ENCODE measurements around the gene LYAR. TPM values are rescaled to one million over a fixed set of nuclear protein-coding genes. Genes with fewer than 3 reads are reported as not detected.

LYAR gene
- total RNA-seq, 3 donors from 2014 or later = 5.2 to 12.9 (median 8.2) TPM

GRCh38 chr4:4327652-4328121 lies 37.7 kb upstream of the LYAR start:
- intact Hi-C loops (cut with DNase I, micrococcal nuclease) = no loop called here
- H3K4me1 ChIP-seq (ENCODE audit: low read depth) = no peaks in the 10 kb centered on the region
- DNase-seq = peak in 2 of 3 donors; percentile 6 to 31
- no peaks in the 10 kb centered on the region for H3K36me3 ChIP-seq (ENCODE audit: low read depth)
- TF ChIP-seq, protein P1, sequence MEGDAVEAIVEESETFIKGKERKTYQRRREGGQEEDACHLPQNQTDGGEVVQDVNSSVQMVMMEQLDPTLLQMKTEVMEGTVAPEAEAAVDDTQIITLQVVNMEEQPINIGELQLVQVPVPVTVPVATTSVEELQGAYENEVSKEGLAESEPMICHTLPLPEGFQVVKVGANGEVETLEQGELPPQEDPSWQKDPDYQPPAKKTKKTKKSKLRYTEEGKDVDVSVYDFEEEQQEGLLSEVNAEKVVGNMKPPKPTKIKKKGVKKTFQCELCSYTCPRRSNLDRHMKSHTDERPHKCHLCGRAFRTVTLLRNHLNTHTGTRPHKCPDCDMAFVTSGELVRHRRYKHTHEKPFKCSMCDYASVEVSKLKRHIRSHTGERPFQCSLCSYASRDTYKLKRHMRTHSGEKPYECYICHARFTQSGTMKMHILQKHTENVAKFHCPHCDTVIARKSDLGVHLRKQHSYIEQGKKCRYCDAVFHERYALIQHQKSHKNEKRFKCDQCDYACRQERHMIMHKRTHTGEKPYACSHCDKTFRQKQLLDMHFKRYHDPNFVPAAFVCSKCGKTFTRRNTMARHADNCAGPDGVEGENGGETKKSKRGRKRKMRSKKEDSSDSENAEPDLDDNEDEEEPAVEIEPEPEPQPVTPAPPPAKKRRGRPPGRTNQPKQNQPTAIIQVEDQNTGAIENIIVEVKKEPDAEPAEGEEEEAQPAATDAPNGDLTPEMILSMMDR (IDR thresholded peaks at IDR 0.05) = no peak
- ATAC-seq = no peak
- H3K4me3 ChIP-seq = no peak overlapping the region
- no peaks in the 10 kb centered on the region for H3K9me3 ChIP-seq

DNA sequence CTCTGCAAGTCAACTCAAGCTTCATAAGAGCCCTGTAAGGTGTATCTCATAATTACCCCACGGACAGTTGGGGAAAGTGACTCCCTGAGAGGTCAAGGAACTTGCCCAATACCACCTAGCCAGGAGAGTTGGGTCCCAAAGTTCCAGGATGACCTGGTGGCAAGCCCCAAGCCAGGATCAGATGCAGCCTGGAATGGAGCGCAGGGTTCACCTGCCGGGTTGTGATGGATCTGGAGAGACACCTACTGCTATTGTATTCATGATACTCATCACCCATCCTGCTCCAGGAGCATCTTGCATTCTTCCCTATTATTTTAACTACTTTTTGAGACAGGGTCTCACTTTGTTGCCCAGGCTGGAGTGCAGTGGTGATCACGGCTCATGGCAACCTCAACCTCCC lies 36.2 kb upstream of the LYAR start:
- DNase-seq = no peak
- intact Hi-C loops (cut with DNase I, micrococcal nuclease) = no loop called here

DNA sequence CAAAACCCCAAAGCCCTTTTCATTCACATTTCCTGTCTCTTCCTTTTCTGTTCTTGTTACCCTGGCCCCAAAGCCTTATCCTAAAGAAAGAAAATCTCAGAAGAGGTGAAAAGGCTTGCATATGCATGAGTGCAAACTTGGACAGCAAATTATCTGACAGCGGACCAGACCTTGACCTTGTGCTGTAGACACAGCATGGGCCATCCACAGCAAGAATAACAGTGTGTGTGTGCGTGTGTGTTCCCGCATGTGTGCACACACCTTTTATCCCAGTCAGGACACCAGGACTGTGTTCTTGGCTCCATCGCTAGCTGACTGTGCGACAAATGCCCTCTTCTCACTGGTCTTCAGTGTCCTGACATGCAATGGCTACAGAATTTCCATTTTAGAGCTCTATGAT lies 35.4 kb upstream of the LYAR start:
- TF ChIP-seq, protein P1 (IDR thresholded peaks at IDR 0.05) = no peak
- H3K4me1 ChIP-seq (ENCODE audit: low read depth) = no peaks in the 10 kb centered on the region
- intact Hi-C loops (cut with DNase I, micrococcal nuclease) = no loop called here
- DNase-seq = no peak
- H3K9me3 ChIP-seq = no peaks in the 10 kb centered on the region
- H3K4me3 ChIP-seq = no peak overlapping the region
- no peak for ATAC-seq
- H3K36me3 ChIP-seq (ENCODE audit: low read depth) = no peaks in the 10 kb centered on the region

More for the DNA sequence above, 36.2 kb upstream of the LYAR start:
- Histone ChIP-seq H3K4me3 (no peak overlapping the region), H3K4me1 (ENCODE audit: low read depth) (no peaks in the 10 kb centered on the region), H3K36me3 (ENCODE audit: low read depth) (no peaks in the 10 kb centered on the region), H3K9me3 (no peaks in the 10 kb centered on the region)
- TF ChIP-seq, protein P1 (IDR thresholded peaks at IDR 0.05) = no peak
- no peak for ATAC-seq

- intact Hi-C loops (cut with DNase I, micrococcal nuclease) = no loop called here
- ATAC-seq (no peak), DNase-seq (no peak)
- Histone ChIP-seq H3K9me3 (no peaks in the 10 kb centered on the region), H3K4me3 (no peak overlapping the region), H3K36me3 (ENCODE audit: low read depth) (no peaks in the 10 kb centered on the region), H3K4me1 (ENCODE audit: low read depth) (no peaks in the 10 kb centered on the region)
- TF ChIP-seq, protein P1 (IDR thresholded peaks at IDR 0.05) = no peak
These were observed 34.0 kb upstream of the LYAR start for GRCh38 chr4:4323705-4324534.

DNA sequence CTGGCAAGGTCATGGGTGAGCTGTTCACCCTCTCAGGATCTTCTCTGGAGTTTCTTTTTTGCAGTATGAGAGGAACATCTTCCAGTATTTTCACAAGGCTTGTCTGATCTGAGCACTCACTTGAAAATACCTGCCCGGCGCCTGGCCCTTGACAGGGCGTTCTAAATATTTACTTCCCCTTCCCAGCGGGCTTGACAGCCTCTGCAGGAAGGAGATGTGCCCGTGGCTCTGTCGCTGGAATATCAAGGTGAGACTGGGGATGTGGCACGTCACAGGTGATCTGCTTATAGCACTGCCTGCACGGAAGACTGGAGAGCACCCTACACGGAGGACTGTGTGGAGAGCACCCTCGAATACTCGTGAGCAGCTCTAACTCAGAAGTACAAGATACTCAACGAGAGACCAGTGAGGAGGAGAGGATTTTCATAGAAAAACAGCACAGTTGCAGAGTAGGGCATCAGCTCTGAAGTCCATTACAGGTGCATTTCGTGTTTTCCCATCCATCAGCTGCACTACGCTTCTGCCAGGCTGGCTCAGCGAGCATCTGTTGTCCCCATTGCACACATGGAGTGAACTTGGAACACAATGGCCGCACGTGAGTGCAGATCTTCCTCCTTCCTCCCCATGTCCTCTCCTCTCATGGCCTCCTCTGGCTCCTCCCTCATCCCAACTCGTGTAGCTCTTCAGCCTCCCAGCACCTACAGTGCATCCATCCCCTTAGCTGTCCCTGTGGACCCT lies 32.2 kb upstream of the LYAR start:
- no peaks in the 10 kb centered on the region for H3K36me3 ChIP-seq (ENCODE audit: low read depth)

More for the DNA sequence above, 32.2 kb upstream of the LYAR start:
- H3K4me3 ChIP-seq = no peak overlapping the region
- ATAC-seq = no peak
- intact Hi-C loops (cut with DNase I, micrococcal nuclease) = no loop called here
- no peak for DNase-seq
- no peaks in the 10 kb centered on the region for H3K9me3 ChIP-seq
- H3K4me1 ChIP-seq (ENCODE audit: low read depth) = no peaks in the 10 kb centered on the region
- TF ChIP-seq, protein P1 (IDR thresholded peaks at IDR 0.05) = no peak
